GM21619 (cell line): ENCODE measurements around the gene SPN.
"Not testable (repeated sequence)": the region's sequence is repeated elsewhere in the genome, so short reads cannot be mapped to it uniquely, and the experiment has no call there.

Experiments used
- ATAC-seq: cut with Tn5 transposase; IDR thresholded peaks from one replicate; pipeline ENCODE4 v1.9.1; 2021; ENCODE audit not compliant: unreplicated experiment

SPN gene

DNA sequence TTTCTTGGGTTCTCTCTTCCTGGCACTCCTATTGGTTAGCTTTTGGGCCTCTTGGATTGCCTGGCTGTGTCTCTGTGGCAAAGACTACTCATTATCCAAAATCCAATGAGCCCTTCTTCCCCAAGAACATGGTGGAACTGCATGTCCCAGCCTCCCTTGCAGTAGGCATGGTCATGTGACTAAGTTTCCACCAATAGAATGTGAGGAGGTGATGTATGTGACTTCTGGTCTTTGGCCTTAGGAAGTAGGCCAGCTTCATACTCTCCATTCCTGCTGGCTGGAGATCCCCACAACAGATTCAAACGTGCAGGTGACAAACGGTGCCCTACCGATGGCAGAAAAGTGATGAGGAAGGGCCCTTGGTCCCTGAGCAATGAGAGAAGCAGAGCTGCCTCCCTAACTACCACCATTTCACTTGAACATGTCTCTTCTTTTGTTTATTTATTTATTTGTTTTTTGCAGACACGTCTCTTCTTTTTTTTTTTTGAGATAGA is 17.3 kb upstream of the SPN start:
- peak; percentile 24 for ATAC-seq

GRCh38 chr16:29646947-29647346 is 16.1 kb upstream of the SPN start:
- ATAC-seq = no peak

- no peak for ATAC-seq
Measured at GRCh38 chr16:29649588-29650494, 13.2 kb upstream of the SPN start.

GRCh38 chr16:29650771-29651170 is 12.3 kb upstream of the SPN start:
- no peak for ATAC-seq

DNA sequence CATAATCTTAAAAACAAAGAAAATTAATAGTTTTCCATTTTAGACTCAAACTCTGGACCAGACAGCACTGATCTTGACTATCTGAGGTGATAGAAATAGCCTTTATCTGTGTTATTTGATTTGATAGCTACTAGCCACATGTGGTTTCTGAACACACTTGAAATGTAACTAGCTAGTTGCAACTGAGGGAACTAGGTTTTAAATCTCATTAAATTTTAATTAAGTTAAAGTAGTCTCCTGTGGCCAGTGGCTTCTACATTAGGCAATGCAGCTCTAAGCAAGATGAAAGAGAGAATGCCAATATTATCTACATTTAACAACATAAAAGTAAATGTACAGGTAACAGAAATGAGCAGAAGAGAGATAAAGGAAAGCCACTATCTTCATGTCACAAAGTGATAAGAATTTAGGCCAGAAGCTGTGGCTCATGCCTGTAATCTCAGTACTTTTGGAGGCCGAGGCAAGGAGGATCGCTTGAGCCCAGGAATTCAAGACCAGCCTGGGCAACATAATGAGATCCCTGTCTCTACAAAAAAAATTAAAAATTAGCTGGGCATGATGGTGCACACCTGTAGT is 11.2 kb upstream of the SPN start:
- no peak for ATAC-seq

DNA sequence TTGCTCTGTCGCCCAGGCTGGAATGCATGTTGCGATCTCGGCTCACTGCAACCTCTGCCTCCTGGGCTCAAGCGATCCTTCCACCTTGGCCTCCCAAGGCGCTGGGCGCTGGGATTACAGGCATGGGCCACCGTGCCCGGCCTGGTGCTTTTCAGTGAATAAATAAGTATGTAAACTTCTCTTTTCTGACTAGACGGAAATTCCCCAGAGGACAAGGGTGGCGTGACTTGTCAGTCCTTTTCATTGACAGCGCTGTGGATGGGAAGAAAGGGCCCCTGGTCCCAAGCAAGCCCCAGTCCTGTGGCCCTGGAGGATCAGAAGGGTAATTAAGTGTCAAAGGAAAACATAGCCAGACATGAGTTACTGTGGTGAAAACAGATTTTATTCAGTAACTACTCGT is 9.6 kb upstream of the SPN start:
- ATAC-seq = no peak

DNA sequence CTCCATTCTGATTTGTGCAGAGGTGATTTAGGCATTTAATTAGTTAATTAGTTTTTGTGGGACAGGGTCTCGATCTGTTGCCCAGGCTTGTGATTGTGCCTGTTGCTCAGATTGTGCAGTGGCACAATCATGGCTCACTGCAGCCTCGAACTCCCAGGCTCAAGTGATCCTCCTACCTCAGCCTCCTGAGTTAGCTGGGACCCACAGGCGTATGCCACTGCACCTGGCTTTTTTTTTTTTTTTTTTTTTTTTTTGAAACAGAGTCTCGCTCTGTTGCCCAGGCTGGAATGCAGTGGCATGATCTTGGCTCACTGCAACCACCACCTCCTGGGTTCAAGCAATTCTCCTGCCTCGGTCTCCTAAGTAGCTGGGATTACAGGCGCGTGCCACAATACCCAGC is 9.2 kb upstream of the SPN start:
- not testable (repeated sequence) for ATAC-seq

DNA sequence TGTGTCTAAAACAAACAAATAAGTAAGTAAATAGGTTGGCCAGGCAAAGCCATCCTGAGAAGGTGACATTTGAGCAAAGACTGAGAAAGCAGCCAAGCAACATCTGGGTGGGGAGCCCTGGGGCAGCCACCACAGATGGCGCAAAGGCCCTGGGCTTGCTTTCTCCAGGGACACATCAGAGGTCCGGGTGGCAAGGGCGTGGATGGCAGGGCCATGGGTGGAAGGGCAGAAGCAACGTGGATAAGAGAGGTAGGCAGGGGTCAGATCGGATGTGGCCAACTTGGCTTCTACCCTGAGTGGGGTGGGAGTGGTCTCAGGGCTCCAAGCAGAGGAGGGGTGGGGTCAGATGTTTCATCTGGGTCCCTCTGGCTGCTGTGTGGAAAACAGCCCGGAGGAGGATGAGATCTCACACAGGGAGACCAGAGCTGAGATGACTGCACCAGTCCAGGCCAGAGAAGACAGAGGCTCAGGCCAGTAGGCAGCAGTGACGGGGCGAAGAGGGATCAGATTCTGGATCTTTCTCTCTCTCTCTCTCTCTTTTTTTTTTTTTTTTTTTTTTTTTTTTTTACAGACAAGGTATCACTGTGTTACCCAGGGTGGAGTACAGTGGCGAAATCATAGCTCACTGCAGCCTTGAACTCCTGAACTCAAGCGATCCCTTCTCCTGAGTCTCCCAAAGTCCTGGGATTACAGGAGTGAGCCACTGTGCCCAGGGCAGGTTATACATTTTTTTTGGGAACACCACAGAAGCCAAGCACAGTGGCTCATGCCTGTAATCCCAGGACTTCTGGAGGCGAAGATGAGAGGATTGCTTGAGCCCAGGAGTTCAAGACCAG is 6.1 kb upstream of the SPN start:
- ATAC-seq = no peak

DNA sequence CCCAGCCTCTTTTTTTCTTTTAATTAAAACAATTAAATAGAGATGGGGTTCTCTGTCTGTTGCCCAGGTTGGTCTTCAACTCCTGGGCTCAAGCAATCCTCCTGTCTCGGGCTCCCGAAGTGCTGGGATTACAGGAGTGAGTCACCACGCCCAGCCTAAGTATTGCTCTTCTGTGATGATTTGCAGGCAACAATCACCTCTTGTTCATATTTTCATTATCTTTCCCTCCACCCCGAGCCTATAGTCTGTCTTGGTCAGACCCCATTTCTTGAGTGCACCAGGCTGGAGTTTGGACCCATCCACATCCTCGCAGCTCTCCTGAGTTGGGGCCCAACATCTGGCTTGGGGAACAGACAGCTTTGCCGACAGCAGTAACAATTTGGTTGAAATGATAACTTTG is 4.3 kb upstream of the SPN start:
- no peak for ATAC-seq

DNA sequence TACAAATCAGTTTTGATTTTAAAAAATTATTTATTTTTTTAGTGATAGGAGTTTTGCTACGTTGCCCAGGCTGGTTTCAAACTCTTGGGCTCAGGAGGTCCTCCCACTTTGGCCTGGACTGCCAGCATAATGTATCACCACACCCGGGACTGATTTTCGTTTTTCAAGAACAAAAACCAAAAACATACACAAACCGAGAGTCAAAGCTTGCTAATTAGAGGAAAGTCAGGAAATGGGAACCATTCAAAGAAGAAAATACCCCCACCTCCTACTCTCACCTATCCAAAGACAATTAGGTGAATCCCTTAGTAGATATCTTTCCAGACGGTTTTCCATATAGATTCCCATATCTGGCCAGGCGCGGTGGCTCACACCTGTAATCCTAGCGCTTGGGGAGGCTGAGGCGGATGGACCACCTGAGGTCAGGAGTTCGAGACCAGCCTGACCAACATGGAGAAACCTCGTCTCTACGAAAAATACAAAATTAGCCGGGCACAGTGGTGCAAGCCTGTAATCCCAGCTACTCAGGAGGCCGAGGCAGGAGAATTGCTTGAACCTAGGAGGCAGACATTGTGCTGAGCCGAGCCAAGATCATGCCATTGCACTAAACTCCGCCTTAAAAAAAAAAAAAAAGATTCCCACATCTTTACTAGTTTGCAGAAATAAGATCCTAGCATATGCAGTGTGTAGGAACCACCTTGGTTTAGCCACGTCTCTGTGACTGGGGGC is 883 bp upstream of the SPN start:
- ATAC-seq = no peak

GRCh38 chr16:29662729-29663015 is 375 bp upstream of the SPN start:
- ATAC-seq = no peak

DNA sequence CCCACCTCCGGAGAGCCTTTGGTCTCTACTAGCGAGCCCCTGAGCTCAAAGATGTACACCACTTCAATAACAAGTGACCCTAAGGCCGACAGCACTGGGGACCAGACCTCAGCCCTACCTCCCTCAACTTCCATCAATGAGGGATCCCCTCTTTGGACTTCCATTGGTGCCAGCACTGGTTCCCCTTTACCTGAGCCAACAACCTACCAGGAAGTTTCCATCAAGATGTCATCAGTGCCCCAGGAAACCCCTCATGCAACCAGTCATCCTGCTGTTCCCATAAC is 702 bp downstream of the SPN start:
- ATAC-seq = no peak

DNA sequence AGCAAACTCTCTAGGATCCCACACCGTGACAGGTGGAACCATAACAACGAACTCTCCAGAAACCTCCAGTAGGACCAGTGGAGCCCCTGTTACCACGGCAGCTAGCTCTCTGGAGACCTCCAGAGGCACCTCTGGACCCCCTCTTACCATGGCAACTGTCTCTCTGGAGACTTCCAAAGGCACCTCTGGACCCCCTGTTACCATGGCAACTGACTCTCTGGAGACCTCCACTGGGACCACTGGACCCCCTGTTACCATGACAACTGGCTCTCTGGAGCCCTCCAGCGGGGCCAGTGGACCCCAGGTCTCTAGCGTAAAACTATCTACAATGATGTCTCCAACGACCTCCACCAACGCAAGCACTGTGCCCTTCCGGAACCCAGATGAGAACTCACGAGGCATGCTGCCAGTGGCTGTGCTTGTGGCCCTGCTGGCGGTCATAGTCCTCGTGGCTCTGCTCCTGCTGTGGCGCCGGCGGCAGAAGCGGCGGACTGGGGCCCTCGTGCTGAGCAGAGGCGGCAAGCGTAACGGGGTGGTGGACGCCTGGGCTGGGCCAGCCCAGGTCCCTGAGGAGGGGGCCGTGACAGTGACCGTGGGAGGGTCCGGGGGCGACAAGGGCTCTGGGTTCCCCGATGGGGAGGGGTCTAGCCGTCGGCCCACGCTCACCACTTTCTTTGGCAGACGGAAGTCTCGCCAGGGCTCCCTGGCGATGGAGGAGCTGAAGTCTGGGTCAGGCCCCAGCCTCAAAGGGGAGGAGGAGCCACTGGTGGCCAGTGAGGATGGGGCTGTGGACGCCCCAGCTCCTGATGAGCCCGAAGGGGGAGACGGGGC is 1.3 kb downstream of the SPN start:
- ATAC-seq = no peak

- no peak for ATAC-seq
Measured at GRCh38 chr16:29665294-29666077, 2.4 kb downstream of the SPN start.

- ATAC-seq = not testable (repeated sequence)
Measured at GRCh38 chr16:29667322-29667610, 4.2 kb downstream of the SPN start.

DNA sequence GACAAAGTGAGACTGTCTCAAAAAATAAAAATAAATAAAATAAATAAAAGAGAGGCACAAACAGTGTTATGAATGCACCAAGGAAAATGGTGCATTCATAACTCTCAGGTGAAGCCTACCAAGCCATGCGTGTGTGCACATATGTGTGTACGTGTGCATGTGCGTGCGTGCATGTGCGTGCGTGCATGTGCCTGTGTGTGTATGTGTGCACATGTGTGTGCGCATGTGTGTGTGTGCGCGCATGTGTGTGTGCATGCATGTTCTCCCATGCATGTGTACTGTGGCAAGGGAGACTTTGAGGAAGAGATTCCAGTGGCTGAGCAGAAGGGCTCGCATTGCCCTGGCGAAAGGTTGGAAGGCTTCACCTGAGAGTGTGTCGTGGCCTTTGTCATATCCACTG is 4.7 kb downstream of the SPN start:
- no peak for ATAC-seq

GRCh38 chr16:29668267-29668666 is 5.2 kb downstream of the SPN start:
- ATAC-seq = no peak

DNA sequence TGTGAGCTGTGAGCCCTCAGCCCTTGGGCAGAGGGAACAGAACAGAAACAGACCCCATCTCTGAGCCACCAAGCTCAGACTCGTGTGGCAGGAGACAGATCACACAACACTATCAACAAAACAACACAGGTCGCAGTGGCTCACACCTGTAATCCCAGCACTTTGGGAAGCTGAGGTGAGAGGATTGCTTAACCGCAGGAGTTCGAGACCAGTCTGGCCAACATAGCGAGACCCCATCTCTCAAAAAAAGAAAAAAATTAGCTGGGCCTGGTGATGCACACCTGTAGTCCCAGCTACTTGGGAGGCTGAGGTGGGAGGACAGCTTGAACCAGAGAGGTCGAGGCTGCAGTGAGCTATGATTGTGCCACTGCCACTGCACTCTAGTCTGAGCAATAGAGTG is 10.5 kb downstream of the SPN start:
- ATAC-seq = no peak

GRCh38 chr16:29674188-29674587 is 11.1 kb downstream of the SPN start:
- no peak for ATAC-seq
